ENCODE results near the gene GPR161. TPM values are rescaled to one million over a fixed set of nuclear protein-coding genes. Genes with fewer than 3 reads are reported as not detected.

Gene GPR161
- total RNA-seq, 1 experiment from 2014 or later: 2.4 TPM

DNA sequence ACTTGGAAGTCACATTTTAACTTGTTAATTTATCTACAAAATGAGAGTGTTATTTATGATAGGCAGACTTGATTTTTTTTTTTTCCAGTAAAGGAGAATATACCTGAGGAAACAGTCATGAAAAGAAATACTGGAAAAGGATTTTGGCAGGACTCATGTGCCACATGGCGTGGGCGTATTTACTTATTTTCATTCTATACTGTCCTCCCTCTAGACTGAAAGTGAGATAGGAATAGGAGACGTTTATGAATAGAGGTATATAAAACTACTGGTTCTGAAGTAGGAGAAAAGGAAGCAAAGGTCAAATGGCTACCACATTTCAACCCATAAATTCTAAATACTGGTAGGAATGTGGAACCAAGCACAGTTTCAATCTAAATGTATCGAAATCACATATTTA lies 105.1 kb downstream of the GPR161 start:
- BruUV-seq (replicated peaks): no TSS peak
- TF ChIP-seq, protein P1, sequence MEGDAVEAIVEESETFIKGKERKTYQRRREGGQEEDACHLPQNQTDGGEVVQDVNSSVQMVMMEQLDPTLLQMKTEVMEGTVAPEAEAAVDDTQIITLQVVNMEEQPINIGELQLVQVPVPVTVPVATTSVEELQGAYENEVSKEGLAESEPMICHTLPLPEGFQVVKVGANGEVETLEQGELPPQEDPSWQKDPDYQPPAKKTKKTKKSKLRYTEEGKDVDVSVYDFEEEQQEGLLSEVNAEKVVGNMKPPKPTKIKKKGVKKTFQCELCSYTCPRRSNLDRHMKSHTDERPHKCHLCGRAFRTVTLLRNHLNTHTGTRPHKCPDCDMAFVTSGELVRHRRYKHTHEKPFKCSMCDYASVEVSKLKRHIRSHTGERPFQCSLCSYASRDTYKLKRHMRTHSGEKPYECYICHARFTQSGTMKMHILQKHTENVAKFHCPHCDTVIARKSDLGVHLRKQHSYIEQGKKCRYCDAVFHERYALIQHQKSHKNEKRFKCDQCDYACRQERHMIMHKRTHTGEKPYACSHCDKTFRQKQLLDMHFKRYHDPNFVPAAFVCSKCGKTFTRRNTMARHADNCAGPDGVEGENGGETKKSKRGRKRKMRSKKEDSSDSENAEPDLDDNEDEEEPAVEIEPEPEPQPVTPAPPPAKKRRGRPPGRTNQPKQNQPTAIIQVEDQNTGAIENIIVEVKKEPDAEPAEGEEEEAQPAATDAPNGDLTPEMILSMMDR (IDR thresholded peaks at IDR 0.05): no peak
- TF ChIP-seq TCF7L2 (IDR thresholded peaks at IDR 0.05; ENCODE audit: low read depth, low read length) (no peak), POLR2AphosphoS5 (IDR thresholded peaks at IDR 0.05; ENCODE audit: low read depth, low read length) (no peak), SIN3A (IDR thresholded peaks at IDR 0.05; ENCODE audit: borderline replicate concordance, insufficient read depth, low read depth, low read length) (no peak)
- TF ChIP-seq, protein P2, sequence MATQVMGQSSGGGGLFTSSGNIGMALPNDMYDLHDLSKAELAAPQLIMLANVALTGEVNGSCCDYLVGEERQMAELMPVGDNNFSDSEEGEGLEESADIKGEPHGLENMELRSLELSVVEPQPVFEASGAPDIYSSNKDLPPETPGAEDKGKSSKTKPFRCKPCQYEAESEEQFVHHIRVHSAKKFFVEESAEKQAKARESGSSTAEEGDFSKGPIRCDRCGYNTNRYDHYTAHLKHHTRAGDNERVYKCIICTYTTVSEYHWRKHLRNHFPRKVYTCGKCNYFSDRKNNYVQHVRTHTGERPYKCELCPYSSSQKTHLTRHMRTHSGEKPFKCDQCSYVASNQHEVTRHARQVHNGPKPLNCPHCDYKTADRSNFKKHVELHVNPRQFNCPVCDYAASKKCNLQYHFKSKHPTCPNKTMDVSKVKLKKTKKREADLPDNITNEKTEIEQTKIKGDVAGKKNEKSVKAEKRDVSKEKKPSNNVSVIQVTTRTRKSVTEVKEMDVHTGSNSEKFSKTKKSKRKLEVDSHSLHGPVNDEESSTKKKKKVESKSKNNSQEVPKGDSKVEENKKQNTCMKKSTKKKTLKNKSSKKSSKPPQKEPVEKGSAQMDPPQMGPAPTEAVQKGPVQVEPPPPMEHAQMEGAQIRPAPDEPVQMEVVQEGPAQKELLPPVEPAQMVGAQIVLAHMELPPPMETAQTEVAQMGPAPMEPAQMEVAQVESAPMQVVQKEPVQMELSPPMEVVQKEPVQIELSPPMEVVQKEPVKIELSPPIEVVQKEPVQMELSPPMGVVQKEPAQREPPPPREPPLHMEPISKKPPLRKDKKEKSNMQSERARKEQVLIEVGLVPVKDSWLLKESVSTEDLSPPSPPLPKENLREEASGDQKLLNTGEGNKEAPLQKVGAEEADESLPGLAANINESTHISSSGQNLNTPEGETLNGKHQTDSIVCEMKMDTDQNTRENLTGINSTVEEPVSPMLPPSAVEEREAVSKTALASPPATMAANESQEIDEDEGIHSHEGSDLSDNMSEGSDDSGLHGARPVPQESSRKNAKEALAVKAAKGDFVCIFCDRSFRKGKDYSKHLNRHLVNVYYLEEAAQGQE (IDR thresholded peaks at IDR 0.05; ENCODE audit: insufficient read depth in 1 of 2, low read depth in 2 of 2, low read length in 1 of 2): no peak
- Histone ChIP-seq H3K9me3 (ENCODE audit: control insufficient read depth, insufficient read depth, low read depth, low read length) (no peaks in the 10 kb centered on the region), H3K27ac (ENCODE audit: low read length) (no peak overlapping the region), H3K36me3 (ENCODE audit: control insufficient read depth, insufficient read depth, low read length) (peaks cover 4% of the 10 kb centered on the region; the same call in 1 of the 2 replicates), H3K4me1 (ENCODE audit: control insufficient read depth, insufficient read depth, low read length) (no peaks in the 10 kb centered on the region), H3K4me3 (ENCODE audit: low read depth in 2 of 2, low read length in 2 of 2) (no peak overlapping the region), H3K27me3 (ENCODE audit: control insufficient read depth, insufficient read depth, low read length) (no peaks in the 10 kb centered on the region)
- no peak for ATAC-seq
- in situ Hi-C loops (cut with HindIII; ENCODE audit: low pct_unique_long_range_greater_than_20kb, low sequenced_read_pairs): no loop called here
- intact Hi-C loops (cut with micrococcal nuclease; ENCODE audit: unreplicated experiment): no loop called here
- POLR2A ChIA-PET: no interaction called here
- CTCF ChIA-PET: no interaction called here
- no peak for DNase-seq (ENCODE audit: low read depth, low spot score)

DNA sequence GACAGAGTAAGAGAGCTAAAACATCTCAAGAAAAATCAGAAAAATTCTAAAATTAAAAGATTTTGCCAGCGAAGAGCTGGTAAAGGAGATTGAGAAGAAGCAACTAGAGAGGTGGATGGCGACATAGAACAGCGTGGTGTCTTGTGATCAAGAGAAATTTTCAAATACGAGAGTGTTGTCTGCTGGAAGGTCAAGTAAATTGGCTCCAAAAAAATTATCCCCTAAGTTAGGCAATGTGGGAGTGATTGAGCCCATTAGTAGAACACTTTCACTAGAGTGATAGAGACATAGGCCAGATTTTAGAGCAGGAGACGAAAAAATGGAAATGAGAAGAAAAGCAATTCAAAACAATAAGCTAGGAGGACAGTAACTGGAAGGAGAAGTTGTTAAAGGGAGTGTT lies 105.5 kb downstream of the GPR161 start:
- in situ Hi-C loops (cut with HindIII; ENCODE audit: low pct_unique_long_range_greater_than_20kb, low sequenced_read_pairs): no loop called here
- ATAC-seq (no peak), DNase-seq (ENCODE audit: low read depth, low spot score) (no peak)
- no peak overlapping the region for H3K27ac ChIP-seq (ENCODE audit: low read length)
- BruUV-seq (replicated peaks): no TSS peak
- no peaks in the 10 kb centered on the region for H3K9me3 ChIP-seq (ENCODE audit: control insufficient read depth, insufficient read depth, low read depth, low read length)
- TF ChIP-seq, protein P2 (IDR thresholded peaks at IDR 0.05; ENCODE audit: insufficient read depth in 1 of 2, low read depth in 2 of 2, low read length in 1 of 2): no peak
- TF ChIP-seq, protein P1 (IDR thresholded peaks at IDR 0.05): no peak
- TF ChIP-seq POLR2AphosphoS5 (IDR thresholded peaks at IDR 0.05; ENCODE audit: low read depth, low read length): no peak
- no peak for TF ChIP-seq SIN3A (IDR thresholded peaks at IDR 0.05; ENCODE audit: borderline replicate concordance, insufficient read depth, low read depth, low read length)
- TF ChIP-seq TCF7L2 (IDR thresholded peaks at IDR 0.05; ENCODE audit: low read depth, low read length): no peak
- H3K27me3 ChIP-seq (ENCODE audit: control insufficient read depth, insufficient read depth, low read length): no peaks in the 10 kb centered on the region
- peaks cover 4% of the 10 kb centered on the region; the same call in 1 of the 2 replicates for H3K36me3 ChIP-seq (ENCODE audit: control insufficient read depth, insufficient read depth, low read length)
- POLR2A ChIA-PET: no interaction called here
- H3K4me3 ChIP-seq (ENCODE audit: low read depth in 2 of 2, low read length in 2 of 2): no peak overlapping the region
- CTCF ChIA-PET: no interaction called here
- intact Hi-C loops (cut with micrococcal nuclease; ENCODE audit: unreplicated experiment): no loop called here
- no peaks in the 10 kb centered on the region for H3K4me1 ChIP-seq (ENCODE audit: control insufficient read depth, insufficient read depth, low read length)

Other genes starting within 250 kb of the GPR161 start
- gene ADCY10, start 222.8 kb downstream of the GPR161 start, total RNA-seq (2021; ENCODE audit: unreplicated experiment): 0.10 TPM
- gene DCAF6, start 200.2 kb downstream of the GPR161 start, total RNA-seq (2021; ENCODE audit: unreplicated experiment): 67.7 TPM
- gene MPC2, start 199.9 kb downstream of the GPR161 start, total RNA-seq (2021; ENCODE audit: unreplicated experiment): 71.7 TPM
- gene TIPRL, start 42.0 kb upstream of the GPR161 start, total RNA-seq (2021; ENCODE audit: unreplicated experiment): 48.5 TPM
- 68.1 TPM for gene SFT2D2, start 89.1 kb upstream of the GPR161 start, total RNA-seq (2021; ENCODE audit: unreplicated experiment)
- gene TBX19, start 143.9 kb upstream of the GPR161 start, total RNA-seq (2021; ENCODE audit: unreplicated experiment): 2.2 TPM